NT2/D1 (cell line): Measurements from ENCODE around the gene PCSK6.

Experiments used
- YY1 ChIP-seq: IDR thresholded peaks from 2 replicates; pipeline ENCODE4 v1.6.1; 2011; ENCODE audit not compliant: insufficient read length, insufficient read depth
- ZNF274 ChIP-seq: IDR thresholded peaks from 2 replicates; pipeline ENCODE4 v1.6.1; 2011; ENCODE audit warnings: mild to moderate bottlenecking, low read depth, low read length

- no peak for TF ChIP-seq ZNF274
- no peak for TF ChIP-seq YY1
Measured at GRCh38 chr15:101504373-101504772, 14.9 kb upstream of the PCSK6 start.
